HG03135 (cell line): Measurements from ENCODE around the gene CEP85L.

ENCODE experiments used
- ATAC-seq: cut with Tn5 transposase; IDR thresholded peaks from one replicate; pipeline ENCODE4 v1.9.1; 2021; ENCODE audit warnings: mild to moderate bottlenecking, moderate library complexity; ENCODE audit not compliant: unreplicated experiment

Gene CEP85L

DNA sequence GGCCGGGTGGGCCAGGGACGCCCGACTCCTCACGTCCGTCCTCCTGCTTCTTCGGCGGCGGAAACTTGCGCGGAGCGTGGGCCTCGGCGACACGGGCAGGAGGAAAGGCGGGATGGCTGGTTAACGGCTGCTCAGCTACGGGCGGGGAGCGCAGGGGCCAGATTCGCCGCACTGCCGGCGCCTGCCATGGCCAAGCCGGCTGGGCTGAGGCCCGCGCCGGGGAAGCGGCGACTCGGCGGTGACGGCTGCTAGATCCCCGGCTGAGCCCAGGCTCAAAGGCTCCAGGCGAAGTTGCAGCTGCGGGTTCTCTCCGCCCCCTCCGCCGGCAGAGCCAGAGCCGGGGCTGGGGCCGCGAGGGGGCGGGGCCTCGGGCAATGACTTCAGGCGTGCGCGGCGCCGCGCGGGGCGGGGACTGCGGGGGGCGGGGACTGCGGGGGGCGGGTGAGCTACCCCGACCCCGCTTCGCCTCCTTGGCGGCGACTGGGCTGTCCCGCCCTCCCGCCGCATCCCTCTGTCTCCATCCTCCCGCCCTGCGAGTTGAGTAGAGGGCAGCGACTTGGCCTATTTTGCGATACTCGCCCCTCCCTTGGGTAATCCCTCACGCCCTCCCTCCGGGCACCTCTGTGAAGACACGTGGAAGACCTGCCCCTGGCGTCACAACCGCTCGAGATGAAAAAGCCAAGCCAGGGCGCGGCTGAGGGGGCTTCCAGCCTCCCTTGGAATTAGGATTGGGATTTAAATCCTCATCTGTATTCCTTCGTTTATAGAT, at the start of gene CEP85L:
Gene CEP85L, minus strand, starts transcription at position 310 of the 769 bp plus-strand sequence. CDS start 322 bp downstream, outside the sequence.
- peak; percentile 91 for ATAC-seq

DNA sequence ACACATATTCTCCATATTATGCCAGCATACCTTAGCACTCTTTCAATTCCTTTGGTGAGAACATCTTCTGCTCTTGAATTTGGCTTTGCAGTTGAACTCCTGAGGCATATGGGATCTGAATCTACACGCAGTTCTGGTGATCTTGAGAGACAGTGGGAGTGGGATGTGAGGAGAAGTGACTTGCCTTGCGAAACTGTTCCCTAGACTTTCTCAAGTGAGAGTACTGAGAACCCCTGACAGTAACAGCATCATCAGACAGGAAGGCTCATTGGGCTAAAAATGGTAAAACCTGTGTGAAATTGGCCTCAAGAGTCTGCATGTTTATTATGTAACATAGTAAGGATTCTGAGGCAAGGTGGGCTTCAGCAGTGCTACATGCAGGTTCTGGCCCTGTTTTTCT, 49.1 kb upstream of the CEP85L start:
- no peak for ATAC-seq

- no peak for ATAC-seq
Observed at GRCh38 chr6:118697554-118697953, 46.2 kb upstream of the CEP85L start.

GRCh38 chr6:118696271-118696670, 44.9 kb upstream of the CEP85L start:
- ATAC-seq = no peak

DNA sequence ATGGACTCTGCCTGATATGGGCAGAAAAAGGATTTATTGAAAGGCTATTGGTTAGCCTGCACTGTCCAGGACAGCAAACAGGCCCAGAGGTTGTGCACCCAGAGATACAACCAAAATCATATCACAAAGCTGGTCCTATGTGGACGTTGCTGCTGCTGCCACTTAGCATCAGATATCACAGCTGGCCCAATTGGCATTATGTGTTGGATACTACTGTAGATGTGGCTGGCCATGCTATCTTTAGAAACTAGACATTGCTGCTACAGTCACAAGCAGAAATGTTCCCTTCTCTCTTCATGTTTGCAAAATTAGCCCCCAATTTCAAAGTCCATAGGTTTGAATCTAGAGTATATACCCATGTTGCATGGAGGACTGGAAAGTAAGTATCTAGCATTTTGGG, 42.2 kb upstream of the CEP85L start:
- ATAC-seq = no peak

- ATAC-seq = no peak
Observed at GRCh38 chr6:118685823-118686449, 34.5 kb upstream of the CEP85L start.

DNA sequence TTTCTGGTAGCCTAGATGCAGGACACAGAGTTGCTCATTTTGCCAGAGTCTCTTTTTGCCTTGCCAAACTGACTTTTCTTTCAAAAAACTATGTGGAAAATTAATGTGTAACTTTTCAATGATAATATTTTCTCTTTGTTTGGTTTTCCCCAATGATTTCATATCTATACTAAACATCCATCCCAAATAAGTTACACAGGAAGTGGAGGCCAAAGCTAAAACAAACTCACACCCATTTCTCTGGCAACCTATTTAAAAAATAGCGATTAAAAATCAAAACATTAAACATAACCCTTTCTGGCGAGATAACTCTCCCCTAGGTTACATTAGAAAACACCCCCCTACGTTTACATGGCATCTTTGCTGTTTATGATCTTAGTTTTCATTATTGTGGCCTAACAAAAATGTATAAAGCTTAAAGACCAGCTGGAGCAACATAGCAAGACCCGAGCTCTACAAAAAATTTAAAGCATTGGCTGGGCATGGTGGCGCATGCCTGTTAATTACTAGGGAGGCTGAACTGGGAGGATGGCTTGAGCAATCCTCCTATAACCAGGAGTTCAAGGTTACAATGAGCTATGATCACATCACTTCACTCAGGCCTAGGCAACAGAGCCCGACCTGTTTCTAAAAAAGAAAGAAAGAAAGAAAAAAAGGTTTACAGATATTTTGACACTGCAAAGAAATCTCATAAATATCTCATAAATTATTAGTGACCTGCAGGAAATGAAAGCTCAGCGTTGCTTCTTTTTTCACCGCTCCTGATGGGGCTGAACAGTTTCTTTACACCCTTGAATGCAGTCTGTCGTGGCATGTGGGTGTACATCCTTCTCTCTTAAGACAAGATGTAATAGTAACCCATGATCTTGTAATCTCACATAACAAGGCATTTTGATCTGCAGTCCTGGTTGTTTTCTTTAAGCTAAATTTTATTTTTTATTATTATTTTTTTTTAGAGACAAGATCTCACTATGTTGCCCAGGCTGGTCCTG, 32.8 kb upstream of the CEP85L start:
- ATAC-seq = no peak

DNA sequence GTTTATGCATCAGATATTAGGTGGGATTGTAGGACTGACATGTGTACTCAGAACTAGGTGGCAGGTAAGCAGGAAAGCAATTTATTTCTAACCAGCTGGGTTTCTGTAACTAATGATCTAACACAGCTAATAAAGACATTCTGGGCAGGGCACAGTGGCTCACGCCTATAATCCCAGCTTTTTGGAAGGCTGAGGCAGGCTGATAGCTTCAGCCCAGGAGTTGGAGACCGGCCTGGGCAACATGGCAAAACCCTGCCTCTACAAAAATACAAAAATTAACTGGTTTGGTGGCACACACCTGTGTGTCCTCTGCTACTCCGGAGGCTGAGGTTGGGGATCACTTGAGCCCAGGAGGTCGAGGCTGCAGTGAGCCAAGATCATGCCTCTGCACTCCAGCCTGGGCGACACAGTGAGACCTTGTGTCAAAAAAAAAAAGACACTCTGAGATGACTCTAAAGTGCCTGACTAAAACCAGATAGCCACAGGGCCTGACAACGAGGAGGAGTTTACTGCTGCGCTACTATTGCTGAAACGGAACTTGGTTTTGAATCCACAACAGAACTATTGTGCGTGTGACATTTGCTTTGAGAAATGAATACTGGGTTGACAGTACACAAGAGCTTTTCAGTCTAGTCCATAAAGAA, 29.2 kb upstream of the CEP85L start:
- ATAC-seq = no peak

DNA sequence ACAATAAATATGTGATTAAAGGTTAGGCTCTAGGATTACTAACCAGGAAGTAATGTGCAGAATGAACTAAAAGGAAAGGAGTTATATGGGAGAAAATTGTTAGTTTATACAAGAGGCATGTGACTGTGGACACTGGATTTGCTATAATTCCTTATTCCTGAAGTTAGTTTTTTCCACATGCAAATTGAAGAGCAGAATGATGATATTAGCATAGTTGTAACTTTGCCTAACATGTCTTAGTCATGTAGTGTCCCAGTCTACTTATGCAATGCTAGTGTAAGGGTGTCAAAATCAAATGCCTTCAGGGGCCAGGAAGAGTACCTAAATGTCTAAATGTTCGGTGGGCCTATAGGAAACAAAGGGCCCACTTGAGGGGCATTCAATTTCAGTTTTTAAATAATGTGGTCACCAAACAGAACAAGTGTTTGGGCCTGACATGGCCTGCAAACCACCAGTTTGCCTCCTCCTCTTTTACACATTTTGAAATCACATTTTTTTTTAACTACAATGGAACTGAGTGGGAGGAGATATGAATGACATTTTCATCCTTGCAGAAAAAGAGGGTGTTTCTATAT, 28.0 kb upstream of the CEP85L start:
- ATAC-seq = no peak

DNA sequence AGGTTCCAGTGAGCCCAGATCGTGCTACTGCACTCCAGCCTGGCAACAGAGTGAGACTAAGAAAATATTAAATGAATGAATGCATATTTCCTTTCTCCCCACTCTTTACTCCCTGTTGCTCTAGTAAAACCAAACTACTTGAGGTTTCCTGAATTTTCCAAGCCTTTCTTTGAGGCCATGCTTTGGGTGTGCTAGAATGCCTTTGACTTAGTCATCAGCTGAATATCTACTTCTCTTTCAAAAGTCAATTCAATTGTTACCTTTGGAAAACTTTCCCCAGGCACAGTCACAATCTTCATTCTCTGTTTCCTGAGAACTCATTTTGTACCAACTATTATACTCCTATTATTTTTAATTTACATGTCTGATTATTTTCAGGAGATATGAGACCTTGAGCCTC, 27.5 kb upstream of the CEP85L start:
- ATAC-seq = no peak

- ATAC-seq = no peak
Observed at GRCh38 chr6:118677193-118677592, 25.8 kb upstream of the CEP85L start.

DNA sequence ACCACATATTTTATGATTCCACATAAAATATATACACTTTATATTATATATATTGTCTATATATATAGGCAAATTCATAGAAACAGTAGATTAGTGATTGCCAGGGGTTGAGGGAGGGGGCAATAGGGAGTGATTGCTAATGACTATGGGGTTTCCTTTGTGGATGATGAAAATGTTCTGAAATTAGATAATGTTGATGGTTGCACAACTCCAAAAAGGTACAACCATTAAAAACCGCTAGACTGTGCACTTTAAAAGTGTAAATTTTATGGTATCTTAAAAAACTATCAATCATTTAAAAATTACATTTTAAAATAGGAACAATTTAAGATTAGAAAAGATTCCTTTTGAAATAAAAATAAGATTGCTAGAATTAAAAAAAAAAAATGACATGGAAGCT, 23.8 kb upstream of the CEP85L start:
- no peak for ATAC-seq

- no peak for ATAC-seq
Observed at GRCh38 chr6:118674772-118675171, 23.4 kb upstream of the CEP85L start.

- ATAC-seq = no peak
Observed at GRCh38 chr6:118672678-118673077, 21.3 kb upstream of the CEP85L start.

DNA sequence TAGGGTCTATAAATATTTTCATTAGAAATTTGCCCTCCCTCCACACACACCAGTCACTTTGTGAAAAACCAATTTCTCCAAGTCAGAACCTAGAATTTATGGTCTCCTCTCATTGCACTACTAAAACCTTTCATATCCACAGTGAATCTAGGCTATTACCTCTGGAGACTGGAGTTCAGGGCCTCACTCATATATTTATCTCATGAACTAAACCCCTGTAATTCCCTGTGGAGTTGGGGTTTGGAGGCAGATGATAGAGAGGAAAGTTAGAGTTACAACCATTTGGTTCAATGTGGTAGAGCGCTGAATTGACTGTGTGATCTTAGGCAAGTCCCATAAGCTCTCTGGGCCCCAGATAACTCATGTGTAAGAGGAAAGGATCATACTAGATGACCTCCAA, 18.2 kb upstream of the CEP85L start:
- ATAC-seq = no peak

DNA sequence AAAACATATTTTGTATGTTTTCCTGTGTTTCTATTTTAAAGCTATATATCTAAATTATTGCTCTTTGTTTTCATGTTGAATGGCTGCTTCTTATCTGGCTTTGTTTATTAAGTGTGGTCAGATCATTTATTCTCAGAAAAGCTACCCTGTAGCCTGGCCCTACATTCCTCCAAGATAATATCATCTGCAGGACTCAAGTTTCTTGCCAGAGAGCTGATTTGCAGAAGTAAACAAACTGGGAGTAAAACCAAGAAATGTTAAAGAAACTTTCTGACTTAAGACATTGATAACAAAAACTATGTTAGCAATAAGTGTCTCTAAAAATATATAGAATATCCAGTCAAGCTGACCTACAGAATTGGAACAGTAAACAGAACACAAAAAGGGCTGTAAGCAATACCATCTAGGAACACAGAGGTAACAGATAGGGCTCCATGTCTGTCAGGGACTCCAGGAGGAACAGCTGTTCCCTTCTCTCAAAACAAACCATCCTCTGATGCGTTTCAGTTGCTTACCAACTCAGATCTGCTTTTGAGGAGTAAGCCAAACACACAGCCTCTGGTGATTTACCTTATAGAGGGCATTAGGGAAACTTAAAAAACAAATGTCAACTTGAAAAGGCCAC, 17.5 kb upstream of the CEP85L start:
- no peak for ATAC-seq

- no peak for ATAC-seq
Observed at GRCh38 chr6:118667988-118668387, 16.6 kb upstream of the CEP85L start.

GRCh38 chr6:118665011-118665410, 13.6 kb upstream of the CEP85L start:
- ATAC-seq = no peak

- ATAC-seq = no peak
Observed at GRCh38 chr6:118663993-118664985, 12.9 kb upstream of the CEP85L start.
